Keratinocyte (primary cell): ENCODE data around the gene LAMA2.

Experiments used
- EZH2 ChIP-seq: IDR thresholded peaks from one replicate; pipeline ENCODE4 v1.6.1; 2012; ENCODE audit warnings: inconsistent platforms, mild to moderate bottlenecking, low read length, moderate library complexity
- TF ChIP-seq, protein P1 (sequence below), 3 experiments: IDR thresholded peaks in 1 of 3; conservative IDR thresholded peaks in 1 of 3; optimal IDR thresholded peaks in 1 of 3; 2 replicates in 2 of 3; 3 replicates in 1 of 3; pipeline versions ENCODE3 to v1.5.1; 2011; ENCODE audit warnings: low read length in 3 of 3, mild to moderate bottlenecking in 3 of 3, moderate library complexity in 2 of 3, control low read depth in 1 of 3, inconsistent platforms in 1 of 3; ENCODE audit not compliant: insufficient read depth in 2 of 3; ENCODE audit errors: extremely low read depth in 1 of 3

DNA sequence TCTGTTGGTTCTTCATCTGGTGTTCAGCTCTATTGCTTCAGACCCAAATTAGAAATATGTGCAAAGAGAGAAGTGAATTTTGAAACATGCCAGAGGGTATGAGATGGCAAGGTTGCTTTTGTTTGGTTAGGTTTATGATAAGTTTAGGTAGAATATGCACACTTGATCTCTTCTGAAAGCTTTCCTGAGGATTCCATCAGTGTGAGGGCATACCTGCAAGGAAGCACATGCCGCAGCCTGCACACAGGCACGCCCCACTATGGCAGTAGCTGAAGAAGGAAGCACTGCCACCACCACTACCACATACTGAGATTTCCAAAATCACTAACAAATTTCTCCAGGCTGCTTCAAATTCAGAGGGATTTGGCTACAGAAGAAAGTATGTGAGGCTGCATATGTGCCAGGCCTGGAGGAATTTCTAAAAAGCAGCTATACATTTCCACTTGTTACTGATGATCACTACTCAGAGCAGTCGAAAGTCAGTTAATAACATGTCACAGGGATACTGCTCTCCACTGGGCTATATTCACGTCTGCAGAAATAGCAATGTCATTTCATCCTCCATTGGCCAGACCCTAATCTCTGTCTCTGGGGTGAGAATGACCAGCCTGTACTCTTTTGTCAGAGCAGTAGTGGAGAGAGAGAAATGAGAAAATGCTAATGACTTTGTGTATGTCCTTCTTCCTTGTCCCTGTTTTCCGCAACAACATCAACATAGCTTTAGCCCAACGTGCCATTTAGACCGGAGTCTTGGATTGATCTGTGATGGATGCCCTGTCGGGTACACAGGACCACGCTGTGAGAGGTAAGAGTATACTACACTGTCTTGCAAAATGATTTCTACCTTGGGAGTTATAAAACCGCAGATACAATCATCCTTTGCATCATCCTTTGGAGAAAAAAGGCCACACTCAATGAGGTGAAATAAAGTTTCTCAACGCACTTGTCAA lies 396.7 kb downstream of the LAMA2 start:
- TF ChIP-seq, protein P1, sequence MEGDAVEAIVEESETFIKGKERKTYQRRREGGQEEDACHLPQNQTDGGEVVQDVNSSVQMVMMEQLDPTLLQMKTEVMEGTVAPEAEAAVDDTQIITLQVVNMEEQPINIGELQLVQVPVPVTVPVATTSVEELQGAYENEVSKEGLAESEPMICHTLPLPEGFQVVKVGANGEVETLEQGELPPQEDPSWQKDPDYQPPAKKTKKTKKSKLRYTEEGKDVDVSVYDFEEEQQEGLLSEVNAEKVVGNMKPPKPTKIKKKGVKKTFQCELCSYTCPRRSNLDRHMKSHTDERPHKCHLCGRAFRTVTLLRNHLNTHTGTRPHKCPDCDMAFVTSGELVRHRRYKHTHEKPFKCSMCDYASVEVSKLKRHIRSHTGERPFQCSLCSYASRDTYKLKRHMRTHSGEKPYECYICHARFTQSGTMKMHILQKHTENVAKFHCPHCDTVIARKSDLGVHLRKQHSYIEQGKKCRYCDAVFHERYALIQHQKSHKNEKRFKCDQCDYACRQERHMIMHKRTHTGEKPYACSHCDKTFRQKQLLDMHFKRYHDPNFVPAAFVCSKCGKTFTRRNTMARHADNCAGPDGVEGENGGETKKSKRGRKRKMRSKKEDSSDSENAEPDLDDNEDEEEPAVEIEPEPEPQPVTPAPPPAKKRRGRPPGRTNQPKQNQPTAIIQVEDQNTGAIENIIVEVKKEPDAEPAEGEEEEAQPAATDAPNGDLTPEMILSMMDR (optimal IDR thresholded peaks at IDR 0.05 in 1 of 3, IDR thresholded peaks at IDR 0.05 in 1 of 3, conservative IDR thresholded peaks at IDR 0.05 in 1 of 3; ENCODE audit: extremely low read depth in 1 of 3, insufficient read depth in 2 of 3, low read length in 3 of 3), result no peak
- TF ChIP-seq EZH2, result no peak
